ENCODE data around the gene WNT9A. TPM values are rescaled to one million over a fixed set of nuclear protein-coding genes. Genes with fewer than 3 reads are reported as not detected.

WNT9A gene
- total and polyA plus RNA-seq, 7 experiments from 2014 or later = 0.29 TPM; not detected in 6

- H3K36me3 ChIP-seq (ENCODE audit: control insufficient read depth in 2 of 3, insufficient read depth in 3 of 3, low read length in 3 of 3) = no peaks in the 10 kb centered on the region
- H3K27ac ChIP-seq (ENCODE audit: low read depth, low read length) = no peak overlapping the region
- peaks cover 0 to 7% of the 10 kb centered on the region in 2 donors for H3K4me1 ChIP-seq (ENCODE audit: control insufficient read depth in 2 of 2, insufficient read depth in 2 of 2, low read length in 2 of 2)
- intact Hi-C loops (cut with micrococcal nuclease) = loop anchor here (1.0 to 5.0 kb wide), 7 partner anchors 59 to 465 kb away; no protein-coding TSS in a partner anchor
- peaks cover 5 to 12% (median 8%) of the 10 kb centered on the region in 7 donors for H3K4me1 Mint-ChIP-seq
- ChIA-PET CTCF (interaction anchor here (0.6 to 2.9 kb wide), 5 partner anchors 13 to 184 kb away, joined by 3 to 21 read pairs (median 3); no protein-coding TSS in a partner anchor), POLR2A (no interaction called here)
- H3K4me3 Mint-ChIP-seq = peak overlapping the region; percentile 63 to 87 (median 74)
- H3K27ac Mint-ChIP-seq = peak overlapping the region in 1 of 9 donors; percentile 23
- no peaks in the 10 kb centered on the region for H3K9me3 ChIP-seq (ENCODE audit: control insufficient read depth in 2 of 3, low read length in 3 of 3)
- no peaks in the 10 kb centered on the region for H3K27me3 ChIP-seq (ENCODE audit: control insufficient read depth in 2 of 2, insufficient read depth in 2 of 2, low read length in 2 of 2)
- DNase-seq = peak in 1 of 9 donors; percentile 20
- no peak overlapping the region for H3K4me3 ChIP-seq (ENCODE audit: low read length)
- H3K27me3 Mint-ChIP-seq = peaks cover 8 to 34% (median 13%) of the 10 kb centered on the region in 5 donors
- peak; percentile 18 for ATAC-seq
- H3K9me3 Mint-ChIP-seq = no peaks in the 10 kb centered on the region
- H3K36me3 Mint-ChIP-seq = no peaks in the 10 kb centered on the region
These were observed 1.7 kb downstream of the WNT9A start for GRCh38 chr1:227945891-227946623.

- no peaks in the 10 kb centered on the region for H3K36me3 Mint-ChIP-seq
- intact Hi-C loops (cut with micrococcal nuclease) = loop anchor here in 1 of 2 donors (5.0 kb wide), 1 partner anchor 58 kb away; no protein-coding TSS in a partner anchor
- peaks cover 0 to 7% of the 10 kb centered on the region in 2 donors for H3K4me1 ChIP-seq (ENCODE audit: control insufficient read depth in 2 of 2, insufficient read depth in 2 of 2, low read length in 2 of 2)
- ChIA-PET POLR2A (no interaction called here), CTCF (interaction anchor here (0.6 to 2.9 kb wide), 5 partner anchors 12 to 184 kb away, joined by 3 to 21 read pairs (median 3); no protein-coding TSS in a partner anchor)
- no peak for ATAC-seq
- H3K27me3 ChIP-seq (ENCODE audit: control insufficient read depth in 2 of 2, insufficient read depth in 2 of 2, low read length in 2 of 2) = no peaks in the 10 kb centered on the region
- no peaks in the 10 kb centered on the region for H3K36me3 ChIP-seq (ENCODE audit: control insufficient read depth in 2 of 3, insufficient read depth in 3 of 3, low read length in 3 of 3)
- no peaks in the 10 kb centered on the region for H3K9me3 Mint-ChIP-seq
- no peak overlapping the region for H3K27ac ChIP-seq (ENCODE audit: low read depth, low read length)
- no peaks in the 10 kb centered on the region for H3K9me3 ChIP-seq (ENCODE audit: control insufficient read depth in 2 of 3, low read length in 3 of 3)
- H3K4me3 ChIP-seq (ENCODE audit: low read length) = no peak overlapping the region
- peaks cover 5 to 12% (median 8%) of the 10 kb centered on the region in 7 donors for H3K4me1 Mint-ChIP-seq
- peak in 1 of 9 donors; percentile 13 for DNase-seq
- no peak overlapping the region for H3K27ac Mint-ChIP-seq
- peaks cover 8 to 30% (median 13%) of the 10 kb centered on the region in 5 donors for H3K27me3 Mint-ChIP-seq
- peak overlapping the region in 1 of 10 donors; percentile 87 for H3K4me3 Mint-ChIP-seq
These were observed 2.5 kb downstream of the WNT9A start for GRCh38 chr1:227944931-227945890.

GRCh38 chr1:227944090-227944930, 3.4 kb downstream of the WNT9A start:
- ATAC-seq = no peak
- peak in 1 of 9 donors; percentile 12 for DNase-seq
- Histone ChIP-seq H3K4me3 (ENCODE audit: low read length) (no peak overlapping the region), H3K4me1 (ENCODE audit: control insufficient read depth in 2 of 2, insufficient read depth in 2 of 2, low read length in 2 of 2) (peaks cover 0 to 7% of the 10 kb centered on the region in 2 donors), H3K9me3 (ENCODE audit: control insufficient read depth in 2 of 3, low read length in 3 of 3) (no peaks in the 10 kb centered on the region), H3K27me3 (ENCODE audit: control insufficient read depth in 2 of 2, insufficient read depth in 2 of 2, low read length in 2 of 2) (no peaks in the 10 kb centered on the region), H3K27ac (ENCODE audit: low read depth, low read length) (no peak overlapping the region), H3K36me3 (ENCODE audit: control insufficient read depth in 2 of 3, insufficient read depth in 3 of 3, low read length in 3 of 3) (no peaks in the 10 kb centered on the region)
- POLR2A ChIA-PET = no interaction called here
- Mint-ChIP-seq H3K27me3 (peaks cover 8 to 28% (median 13%) of the 10 kb centered on the region in 5 donors), H3K4me1 (peaks cover 5 to 12% (median 8%) of the 10 kb centered on the region in 7 donors), H3K27ac (peak overlapping the region in 2 of 9 donors; percentile 1 to 25), H3K4me3 (peak overlapping the region in 1 of 10 donors; percentile 42), H3K36me3 (no peaks in the 10 kb centered on the region), H3K9me3 (no peaks in the 10 kb centered on the region)
- intact Hi-C loops (cut with micrococcal nuclease) = no loop called here
- CTCF ChIA-PET = interaction anchor here (0.6 to 1.3 kb wide), 2 partner anchors 179 to 182 kb away, joined by 3 to 6 read pairs; no protein-coding TSS in a partner anchor

GRCh38 chr1:227943381-227944089, 4.2 kb downstream of the WNT9A start:
- DNase-seq = peak in 1 of 9 donors; percentile 16
- peak overlapping the region in 2 of 9 donors; percentile 1 to 43 for H3K27ac Mint-ChIP-seq

GRCh38 chr1:227942716-227943261, 4.9 kb downstream of the WNT9A start:
- Histone ChIP-seq H3K27ac (ENCODE audit: low read depth, low read length) (no peak overlapping the region), H3K4me1 (ENCODE audit: control insufficient read depth in 2 of 2, insufficient read depth in 2 of 2, low read length in 2 of 2) (peaks cover 0 to 7% of the 10 kb centered on the region in 2 donors), H3K9me3 (ENCODE audit: control insufficient read depth in 2 of 3, low read length in 3 of 3) (no peaks in the 10 kb centered on the region), H3K36me3 (ENCODE audit: control insufficient read depth in 2 of 3, insufficient read depth in 3 of 3, low read length in 3 of 3) (no peaks in the 10 kb centered on the region), H3K4me3 (ENCODE audit: low read length) (no peak overlapping the region), H3K27me3 (ENCODE audit: control insufficient read depth in 2 of 2, insufficient read depth in 2 of 2, low read length in 2 of 2) (no peaks in the 10 kb centered on the region)
- intact Hi-C loops (cut with micrococcal nuclease) = no loop called here
- no peaks in the 10 kb centered on the region for H3K36me3 Mint-ChIP-seq
- H3K4me3 Mint-ChIP-seq = no peak overlapping the region
- peak in 1 of 9 donors; percentile 18 for DNase-seq
- no peak for ATAC-seq
- H3K9me3 Mint-ChIP-seq = peaks cover 0 to 3% (median 0%) of the 10 kb centered on the region in 11 donors
- peak overlapping the region in 1 of 9 donors; percentile 43 for H3K27ac Mint-ChIP-seq
- POLR2A ChIA-PET = no interaction called here
- peaks cover 0 to 19% (median 11%) of the 10 kb centered on the region in 5 donors for H3K27me3 Mint-ChIP-seq
- CTCF ChIA-PET = interaction anchor here (1.3 kb wide), 1 partner anchor 93 kb away, joined by 3 read pairs; no protein-coding TSS in a partner anchor
- peaks cover 2 to 12% (median 8%) of the 10 kb centered on the region in 7 donors for H3K4me1 Mint-ChIP-seq

More at GRCh38 chr1:227943381-227944089, 4.2 kb downstream of the WNT9A start:
- no peaks in the 10 kb centered on the region for H3K36me3 ChIP-seq (ENCODE audit: control insufficient read depth in 2 of 3, insufficient read depth in 3 of 3, low read length in 3 of 3)
- peak overlapping the region in 1 of 10 donors; percentile 42 for H3K4me3 Mint-ChIP-seq
- H3K4me3 ChIP-seq (ENCODE audit: low read length) = no peak overlapping the region
- H3K27me3 Mint-ChIP-seq = peaks cover 2 to 22% (median 12%) of the 10 kb centered on the region in 5 donors
- ChIA-PET POLR2A (no interaction called here), CTCF (interaction anchor here (0.7 to 1.3 kb wide), 2 partner anchors 105 to 181 kb away, joined by 3 to 6 read pairs; no protein-coding TSS in a partner anchor)
- no peaks in the 10 kb centered on the region for H3K27me3 ChIP-seq (ENCODE audit: control insufficient read depth in 2 of 2, insufficient read depth in 2 of 2, low read length in 2 of 2)
- no peak overlapping the region for H3K27ac ChIP-seq (ENCODE audit: low read depth, low read length)
- H3K9me3 ChIP-seq (ENCODE audit: control insufficient read depth in 2 of 3, low read length in 3 of 3) = no peaks in the 10 kb centered on the region
- H3K9me3 Mint-ChIP-seq = no peaks in the 10 kb centered on the region
- intact Hi-C loops (cut with micrococcal nuclease) = no loop called here
- peaks cover 0 to 7% of the 10 kb centered on the region in 2 donors for H3K4me1 ChIP-seq (ENCODE audit: control insufficient read depth in 2 of 2, insufficient read depth in 2 of 2, low read length in 2 of 2)
- peaks cover 5 to 12% (median 8%) of the 10 kb centered on the region in 7 donors for H3K4me1 Mint-ChIP-seq
- no peak for ATAC-seq
- no peaks in the 10 kb centered on the region for H3K36me3 Mint-ChIP-seq

All from naive thymus-derived CD4-positive, alpha-beta T cell (primary cell).